SK-N-SH (cell line): ENCODE measurements around the gene IRF9.

Experiments
- EP300 ChIP-seq, 2 experiments: IDR thresholded peaks; 2 replicates each; pipeline versions ENCODE4 v1.4.0 to v1.6.1; 2012; ENCODE audit warnings: borderline replicate concordance in 1 of 2, low read depth in 1 of 2, low read length in 1 of 2
- GATA2 ChIP-seq: sonication (generic); formaldehyde crosslinking; IDR thresholded peaks from 2 replicates; pipeline ENCODE4 v1.5.0; 2020; ENCODE audit warnings: mild to moderate bottlenecking, missing genetic modification reagents
- RAD21 ChIP-seq: IDR thresholded peaks from 2 replicates; pipeline ENCODE4 v1.6.1; 2012; ENCODE audit warnings: mild to moderate bottlenecking, low read length
- RXRA ChIP-seq: IDR thresholded peaks from 2 replicates; pipeline ENCODE4 v1.4.0; 2012; ENCODE audit warnings: low read depth, mild to moderate bottlenecking, borderline replicate concordance
- TF ChIP-seq, protein P1 (sequence below): fragments of 200-600 bp; sonication (generic); IDR thresholded peaks from 2 replicates; pipeline ENCODE4 v1.6.1; 2017; ENCODE audit warnings: antibody characterized with exemption, mild to moderate bottlenecking, moderate library complexity

DNA sequence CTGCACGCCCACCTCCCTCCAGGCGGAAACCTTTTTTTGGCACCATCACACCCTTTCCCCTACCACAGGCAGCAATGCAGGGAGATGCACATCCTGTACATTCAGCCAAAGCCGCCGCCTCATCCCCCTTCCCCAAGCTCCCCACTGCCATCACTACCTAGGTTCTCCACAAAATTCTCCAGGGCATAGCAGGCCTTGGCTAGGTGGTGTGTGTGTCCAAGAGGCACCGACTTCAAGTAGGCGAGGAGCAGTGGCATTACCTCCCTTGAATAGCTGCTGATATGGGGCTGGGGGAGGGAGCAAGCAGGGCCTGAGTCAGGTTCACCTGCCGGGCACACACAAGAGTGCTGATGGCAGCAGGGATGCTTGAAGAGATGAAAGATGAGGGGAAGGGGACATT, 24.0 kb downstream of the IRF9 start:
- TF ChIP-seq RXRA (no peak), EP300 (IDR thresholded peaks at IDR 0.05; ENCODE audit: borderline replicate concordance in 1 of 2, low read depth in 1 of 2, low read length in 1 of 2) (no peak), GATA2 (CRISPR knock-in tag) (no peak), RAD21 (no peak)
- TF ChIP-seq, protein P1, sequence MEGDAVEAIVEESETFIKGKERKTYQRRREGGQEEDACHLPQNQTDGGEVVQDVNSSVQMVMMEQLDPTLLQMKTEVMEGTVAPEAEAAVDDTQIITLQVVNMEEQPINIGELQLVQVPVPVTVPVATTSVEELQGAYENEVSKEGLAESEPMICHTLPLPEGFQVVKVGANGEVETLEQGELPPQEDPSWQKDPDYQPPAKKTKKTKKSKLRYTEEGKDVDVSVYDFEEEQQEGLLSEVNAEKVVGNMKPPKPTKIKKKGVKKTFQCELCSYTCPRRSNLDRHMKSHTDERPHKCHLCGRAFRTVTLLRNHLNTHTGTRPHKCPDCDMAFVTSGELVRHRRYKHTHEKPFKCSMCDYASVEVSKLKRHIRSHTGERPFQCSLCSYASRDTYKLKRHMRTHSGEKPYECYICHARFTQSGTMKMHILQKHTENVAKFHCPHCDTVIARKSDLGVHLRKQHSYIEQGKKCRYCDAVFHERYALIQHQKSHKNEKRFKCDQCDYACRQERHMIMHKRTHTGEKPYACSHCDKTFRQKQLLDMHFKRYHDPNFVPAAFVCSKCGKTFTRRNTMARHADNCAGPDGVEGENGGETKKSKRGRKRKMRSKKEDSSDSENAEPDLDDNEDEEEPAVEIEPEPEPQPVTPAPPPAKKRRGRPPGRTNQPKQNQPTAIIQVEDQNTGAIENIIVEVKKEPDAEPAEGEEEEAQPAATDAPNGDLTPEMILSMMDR, result no peak
